HepG2 (cell line): ENCODE results near the gene PUM1. TPM values are rescaled to one million over a fixed set of nuclear protein-coding genes. Genes with fewer than 3 reads are reported as not detected.

Experiments used
- FOXA1 ChIP-seq, 2 experiments: fragments of 450-650 bp in 1 of 2; sonication (generic) in 1 of 2; formaldehyde crosslinking in 1 of 2; IDR thresholded peaks; 2 replicates each; pipeline versions ENCODE4 v1.4.0 to v1.6.1; 2016 to 2020; ENCODE audit warnings: missing genetic modification reagents in 1 of 2
- FOXJ3 ChIP-seq: sonication (generic); formaldehyde crosslinking; IDR thresholded peaks from 2 replicates; pipeline ENCODE4 v1.4.0; 2020; ENCODE audit warnings: missing genetic modification reagents, mild to moderate bottlenecking, borderline replicate concordance
- FOXP1 ChIP-seq, 2 experiments: fragments of 450-650 bp in 1 of 2; IDR thresholded peaks; 2 replicates each; pipeline ENCODE4 v1.6.1; 2017 to 2018; ENCODE audit warnings: antibody characterized with exemption in 1 of 2
- GATA4 ChIP-seq: sonication (generic); IDR thresholded peaks from 2 replicates; pipeline ENCODE4 v1.6.1; 2016; ENCODE audit warnings: antibody characterized with exemption, low read depth, borderline replicate concordance
- HMG20A ChIP-seq: IDR thresholded peaks from 2 replicates; pipeline ENCODE4 v1.6.1; 2016; ENCODE audit warnings: borderline replicate concordance
- MED1 ChIP-seq: sonication (generic); formaldehyde crosslinking; IDR thresholded peaks from 2 replicates; pipeline ENCODE4 v1.4.0; 2020; ENCODE audit warnings: missing genetic modification reagents
- MXD4 ChIP-seq: IDR thresholded peaks from 2 replicates; pipeline ENCODE4 v1.6.1; 2016; ENCODE audit warnings: mild to moderate bottlenecking, missing biosample characterization, missing genetic modification reagents
- NFIC ChIP-seq: IDR thresholded peaks from 2 replicates; pipeline ENCODE4 v1.6.1; 2012; ENCODE audit warnings: mild to moderate bottlenecking, low read length, inconsistent platforms
- NR2F2 ChIP-seq: IDR thresholded peaks from 2 replicates; pipeline ENCODE4 v1.6.1; 2012; ENCODE audit warnings: low read depth, inconsistent platforms, borderline replicate concordance
- PAXIP1 ChIP-seq: sonication (generic); formaldehyde crosslinking; conservative IDR thresholded peaks from 2 replicates; pipeline ENCODE4 v1.4.0; 2020; ENCODE audit warnings: mild to moderate bottlenecking, missing genetic modification reagents, moderate library complexity
- RFXANK ChIP-seq: IDR thresholded peaks from 2 replicates; pipeline ENCODE4 v1.6.1; 2016
- RXRB ChIP-seq: IDR thresholded peaks from 2 replicates; pipeline ENCODE4 v1.6.1; 2016; ENCODE audit warnings: borderline replicate concordance, missing genetic modification reagents, missing compliant biosample characterization
- SP4 ChIP-seq: sonication (generic); formaldehyde crosslinking; IDR thresholded peaks from 2 replicates; pipeline ENCODE4 v1.8.1; 2023; ENCODE audit warnings: mild to moderate bottlenecking, missing genetic modification reagents
- SP5 ChIP-seq: IDR thresholded peaks from 2 replicates; pipeline ENCODE4 v1.6.1; 2016; ENCODE audit warnings: low read depth, borderline replicate concordance
- TMF1 ChIP-seq: sonication (generic); formaldehyde crosslinking; IDR thresholded peaks from 2 replicates; pipeline ENCODE4 v1.8.1; 2022; ENCODE audit warnings: low read depth, missing genetic modification reagents
- YEATS4 ChIP-seq: sonication (generic); formaldehyde crosslinking; IDR thresholded peaks from 2 replicates; pipeline ENCODE4 v1.4.0; 2020; ENCODE audit warnings: missing genetic modification reagents, borderline replicate concordance
- ZBTB2 ChIP-seq: sonication (generic); formaldehyde crosslinking; IDR thresholded peaks from 2 replicates; pipeline ENCODE4 v1.8.0; 2022; ENCODE audit warnings: low read depth, missing genetic modification reagents
- ZFP1 ChIP-seq: IDR thresholded peaks from 2 replicates; pipeline ENCODE4 v1.6.1; 2016
- ZNF296 ChIP-seq: sonication (generic); formaldehyde crosslinking; conservative IDR thresholded peaks from 2 replicates; pipeline ENCODE4 v1.5.0; 2020; ENCODE audit warnings: mild to moderate bottlenecking, missing genetic modification reagents
- ZNF557 ChIP-seq: sonication (generic); formaldehyde crosslinking; IDR thresholded peaks from 2 replicates; pipeline ENCODE4 v1.4.0; 2020; ENCODE audit warnings: missing genetic modification reagents
- ZNF749 ChIP-seq: sonication (generic); formaldehyde crosslinking; IDR thresholded peaks from 2 replicates; pipeline ENCODE4 v1.8.0; 2022; ENCODE audit warnings: mild to moderate bottlenecking, missing genetic modification reagents, moderate library complexity, borderline replicate concordance
- ZNF850 ChIP-seq: sonication (generic); formaldehyde crosslinking; conservative IDR thresholded peaks from 2 replicates; pipeline ENCODE4 v1.9.0; 2021; ENCODE audit warnings: mild to moderate bottlenecking, missing genetic modification reagents
- ZSCAN12 ChIP-seq: sonication (generic); formaldehyde crosslinking; IDR thresholded peaks from 2 replicates; pipeline ENCODE4 v1.9.0; 2021; ENCODE audit warnings: mild to moderate bottlenecking, missing genetic modification reagents
- ZZZ3 ChIP-seq: sonication (generic); formaldehyde crosslinking; IDR thresholded peaks from 2 replicates; pipeline ENCODE4 v1.4.0; 2020; ENCODE audit warnings: missing genetic modification reagents, mild to moderate bottlenecking, borderline replicate concordance
- polyA plus RNA-seq, 8 experiments: library from polyadenylated mRNA; depleted of rRNA in 3 of 8; stranded (reverse) in 7 of 8; unstranded in 1 of 8; fragments of >200 nt; fragmentation: Illumina TruSeq in 4 of 8; extraction: Trizol in 4 of 8; gene quantifications; 2 replicates each; pipeline versions ENCODE4 v1.2.1 to v1.2.3, GENCODE V29; 2011 to 2016; ENCODE audit warnings: low read depth in 4 of 8, missing spikeins in 1 of 8, mixed read lengths in 1 of 8; ENCODE audit not compliant: insufficient read depth in 1 of 8
- total RNA-seq, 5 experiments: library from RNA; depleted of rRNA; stranded (reverse); fragments of >200 nt; fragmentation: Illumina TruSeq; extraction: Trizol; gene quantifications; 2 replicates each; pipeline ENCODE4 v1.2.3, GENCODE V29; 2016; ENCODE audit warnings: low read depth in 1 of 5

PUM1 gene
- total and polyA plus RNA-seq, 2 of the 13 experiments (the other 11 are each of a cell fraction or from before 2014, with no cell fraction given): 64.7 to 91.0 TPM

GRCh38 chr1:31064111-31064717 is 1.3 kb downstream of the PUM1 start (continued):
- TF ChIP-seq PAXIP1 (CRISPR knock-in tag): peak; percentile 81
- TF ChIP-seq ZNF749: no peak
- no peak for TF ChIP-seq ZZZ3
- TF ChIP-seq SP5 (CRISPR knock-in tag): peak; percentile 44; the same call in 1 of the 2 replicates
- 0 out of 2 replicates have a peak, but pooled peaks have one; percentile 33 for TF ChIP-seq ZFP1
- TF ChIP-seq ZNF296 (CRISPR knock-in tag): no peak
- peak; percentile 45; the same call in 1 of the 2 replicates for TF ChIP-seq NR2F2
- TF ChIP-seq YEATS4: peak; percentile 49; the same call in 1 of the 2 replicates
- TF ChIP-seq FOXJ3: peak; percentile 89; the same call in 1 of the 2 replicates
- peak; percentile 32; the same call in 1 of the 2 replicates for TF ChIP-seq RXRB (CRISPR knock-in tag)
- no peak for TF ChIP-seq SP4 (CRISPR knock-in tag)
- TF ChIP-seq HMG20A (CRISPR knock-in tag): peak; percentile 78; the same call in 1 of the 2 replicates
- no peak for TF ChIP-seq ZBTB2 (CRISPR knock-in tag)
- no peak for TF ChIP-seq ZNF850
- TF ChIP-seq FOXP1 (IDR thresholded peaks at IDR 0.05): no peak
- TF ChIP-seq FOXP1 (CRISPR knock-in tag; IDR thresholded peaks at IDR 0.05): peak; percentile 85
- TF ChIP-seq ZNF557 (CRISPR knock-in tag): no peak
- 0 out of 2 replicates have a peak, but pooled peaks have one; percentile 34 for TF ChIP-seq MXD4 (CRISPR knock-in tag)
- no peak for TF ChIP-seq TMF1
- 0 out of 2 replicates have a peak, but pooled peaks have one; percentile 40 for TF ChIP-seq ZSCAN12 (CRISPR knock-in tag)
- peak; percentile 68; the same call in 1 of the 2 replicates for TF ChIP-seq GATA4
- TF ChIP-seq NFIC: peak; percentile 84; the same call in 1 of the 2 replicates
- TF ChIP-seq RFXANK (CRISPR knock-in tag): 0 out of 2 replicates have a peak, but pooled peaks have one; percentile 9
- peak; percentile 73; the same call in 1 of the 2 replicates for TF ChIP-seq MED1
- TF ChIP-seq FOXA1 (IDR thresholded peaks at IDR 0.05): 0 out of 2 replicates have a peak, but pooled peaks have one; percentile 11
- TF ChIP-seq FOXA1 (CRISPR knock-in tag; IDR thresholded peaks at IDR 0.05): peak; percentile 57
